Renal cortical epithelial cell (primary cell): ENCODE measurements around the gene FGF8. TPM values are rescaled to one million over a fixed set of nuclear protein-coding genes. Genes with fewer than 3 reads are reported as not detected.

Experiments
- DNase-seq: peaks from one replicate; pipeline ENCODE4 v3.0.0-alpha.2; 2011; ENCODE audit warnings: low read depth
- total RNA-seq: library from RNA; depleted of rRNA; stranded (reverse); fragments of >200 nt; gene quantifications from 2 replicates; pipeline ENCODE4 v1.2.3, GENCODE V29; 2014

FGF8 gene
- total RNA-seq, 1 donor from 2014 or later, result not detected

DNA sequence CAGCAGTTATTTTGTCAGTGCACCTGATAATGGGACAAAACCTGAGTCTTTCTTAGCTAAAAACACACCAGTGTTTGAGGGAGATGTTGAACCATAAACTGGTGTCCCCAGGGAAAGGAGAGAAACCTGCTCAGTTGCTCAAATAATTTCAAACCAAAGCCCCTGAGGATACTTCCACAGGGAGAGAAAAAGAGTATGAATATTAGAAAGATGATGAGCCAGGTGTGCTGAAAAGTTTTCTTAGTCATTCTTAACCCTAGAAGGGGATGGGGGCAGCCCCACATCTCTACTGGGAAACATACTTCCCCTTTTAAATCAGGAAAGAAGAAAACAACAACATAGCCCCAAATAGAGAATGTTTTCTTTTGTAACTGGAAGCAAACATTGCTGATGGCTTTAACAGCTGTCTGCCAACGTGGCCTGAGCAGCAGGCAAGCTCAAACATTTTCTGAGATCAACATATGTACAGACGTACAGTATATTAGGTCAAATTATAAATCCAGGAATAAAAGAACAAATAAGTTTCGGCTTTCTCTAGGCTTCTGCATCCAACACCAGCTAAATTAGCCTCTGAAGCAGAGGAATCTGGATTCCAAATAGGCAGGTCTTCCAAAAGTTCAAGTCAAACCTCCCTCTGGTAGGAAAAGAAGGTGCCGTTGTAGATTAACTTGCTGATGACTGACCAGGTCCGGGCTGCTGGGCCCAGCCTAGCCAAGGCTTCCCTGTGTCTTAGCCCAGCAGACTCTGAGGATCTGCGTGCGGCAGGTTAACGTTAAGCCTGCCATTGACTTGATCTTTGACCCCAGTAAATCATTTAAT lies 50.4 kb downstream of the FGF8 start:
- no peak for DNase-seq

DNA sequence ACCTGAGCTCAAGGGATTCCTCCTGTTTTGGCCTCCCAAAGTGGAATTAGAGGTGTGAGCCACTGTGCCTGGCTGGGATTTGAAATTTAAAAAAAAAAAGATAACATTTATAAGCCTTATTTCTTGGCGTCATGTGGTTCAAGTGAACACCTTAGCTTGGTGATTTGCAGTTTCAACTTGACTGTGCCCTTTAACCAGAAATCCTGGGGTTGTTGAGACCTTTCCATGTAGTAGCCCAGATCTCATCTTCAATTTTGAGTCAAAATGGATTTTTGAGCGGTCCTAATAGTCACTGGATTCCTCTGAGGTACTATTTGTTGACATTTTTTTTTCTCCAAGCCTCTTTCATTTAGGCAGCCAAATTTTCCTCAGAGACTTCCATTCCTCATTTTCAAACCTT lies 51.5 kb downstream of the FGF8 start:
- DNase-seq, result no peak

DNA sequence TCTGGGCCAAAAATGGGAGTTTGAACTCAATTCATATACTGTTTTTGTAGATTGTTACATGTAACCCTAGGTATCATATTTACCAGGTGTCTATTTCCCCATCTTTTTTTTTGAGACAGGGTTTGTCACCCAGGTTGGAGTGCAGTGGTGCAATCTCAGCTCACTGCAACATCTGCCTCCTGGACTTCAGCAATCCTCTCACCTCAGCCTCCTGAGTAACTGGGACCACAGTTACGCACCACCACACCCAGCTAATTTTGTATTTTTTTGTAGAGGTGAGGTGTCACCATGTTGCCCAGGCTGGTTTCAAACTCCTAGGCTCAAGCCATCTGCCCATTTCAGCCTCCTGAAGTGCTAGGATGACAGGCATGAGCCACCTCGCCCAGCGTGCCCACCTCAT lies 52.7 kb downstream of the FGF8 start:
- DNase-seq, result no peak

DNA sequence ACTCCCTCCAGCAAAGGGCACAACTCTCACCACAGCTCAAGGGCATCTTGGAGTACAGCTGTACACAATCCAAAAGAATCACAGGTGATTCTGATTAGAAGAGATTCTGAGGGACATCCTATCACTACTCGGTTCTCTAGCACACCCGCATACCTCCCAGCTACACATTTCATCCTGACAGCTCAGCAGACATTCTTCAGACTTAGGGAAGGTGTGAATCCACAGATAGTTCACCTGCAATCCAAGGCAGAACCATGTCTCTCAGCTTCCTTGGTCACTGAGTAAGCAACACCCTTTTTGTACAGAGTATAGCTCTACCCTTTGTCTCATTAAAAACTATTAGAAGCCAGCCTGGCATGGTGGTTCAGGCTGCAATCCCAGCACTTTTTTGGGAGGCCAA lies 54.1 kb downstream of the FGF8 start:
- DNase-seq, result no peak

DNA sequence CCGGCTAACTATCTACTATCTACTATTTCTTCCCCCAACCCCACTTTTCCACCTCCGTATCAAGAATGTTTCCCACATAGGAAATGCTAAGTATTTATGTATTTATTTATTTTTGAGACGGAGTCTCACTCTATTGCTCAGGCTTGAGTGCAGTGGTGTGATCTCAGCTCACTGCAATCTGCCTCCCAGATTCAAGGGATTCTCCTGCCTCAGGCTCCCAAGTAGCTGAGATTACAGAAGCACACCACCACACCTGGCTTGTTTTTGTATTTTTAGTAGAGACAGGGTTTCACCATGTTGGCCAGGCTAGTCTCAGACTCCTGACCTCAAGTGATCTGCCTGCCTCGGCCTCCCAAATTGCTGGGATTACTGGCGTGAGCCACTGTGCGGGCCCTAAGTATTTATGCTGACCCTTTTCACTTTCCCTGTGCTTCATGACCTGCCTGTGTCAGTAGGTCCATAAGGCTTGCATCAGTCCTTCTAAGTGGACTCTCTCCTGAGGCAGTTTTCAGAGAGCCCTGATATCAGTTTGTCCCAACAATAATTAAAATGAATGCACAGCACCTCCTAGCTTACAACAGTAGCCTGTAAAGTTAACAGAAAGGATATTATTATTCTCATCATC lies 55.2 kb downstream of the FGF8 start:
- no peak for DNase-seq

Other genes starting within 250 kb of the FGF8 start
- 9.6 and 13.8 TPM in 2 replicates for gene POLL, start 187.9 kb downstream of the FGF8 start, total RNA-seq
- 59.6 and 79.8 TPM in 2 replicates for gene DPCD, start 187.8 kb downstream of the FGF8 start, total RNA-seq
- gene FBXW4, start 80.9 kb downstream of the FGF8 start, total RNA-seq, result 32.3 and 43.2 TPM in 2 replicates
- gene NPM3, start 7.3 kb upstream of the FGF8 start, total RNA-seq, result 55.2 and 236 TPM in 2 replicates
- gene OGA, start 42.3 kb upstream of the FGF8 start, total RNA-seq, result 67.0 and 116 TPM in 2 replicates
- gene KCNIP2, start 67.7 kb upstream of the FGF8 start, total RNA-seq, result 0.35 TPM in 1 of 2 replicates, not detected in the other